ENCODE measurements around the gene TREML4. TPM values are rescaled to one million over a fixed set of nuclear protein-coding genes. Genes with fewer than 3 reads are reported as not detected.

TREML4 gene
- total and polyA plus RNA-seq, 2 donors: 0.25 TPM; not detected in 1

- WGBS: 7% methylated on average over 12 of the region's 12 CpGs
- H3K4me1 ChIP-seq (ENCODE audit: control insufficient read depth in 2 of 2, insufficient read depth in 2 of 2, low read length in 2 of 2): peaks cover 25 to 44% of the 10 kb centered on the region in 2 donors
Observed at GRCh38 chr6:41200901-41201763, 27.0 kb upstream of the TREML4 start, which contains the start of gene TREML2. TREML2 (minus strand) TSS chr6:41201149; CDS start chr6:41201008, 141 bp downstream.

DNA sequence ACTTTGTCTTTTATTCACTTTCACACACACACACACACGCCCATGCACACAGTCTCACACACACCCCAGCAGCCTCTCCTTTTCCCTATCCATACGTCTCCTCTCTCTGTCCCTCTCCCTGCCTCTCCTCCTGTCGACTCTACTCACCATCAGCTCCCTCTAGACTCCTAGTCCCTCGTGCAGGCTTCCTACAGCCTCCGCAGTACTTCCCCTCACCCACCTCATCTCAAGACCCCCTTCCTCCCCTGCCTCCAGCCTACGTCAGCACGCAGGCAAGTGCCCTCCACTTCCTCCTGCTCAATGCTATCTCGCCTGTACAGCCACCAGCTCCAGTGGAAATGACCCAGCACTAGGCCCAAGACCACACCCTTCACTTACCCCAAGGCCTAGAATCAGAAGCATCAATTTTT is 26.4 kb upstream of the TREML4 start:
- Histone ChIP-seq H3K36me3 (ENCODE audit: control insufficient read depth in 2 of 2, insufficient read depth in 2 of 2, low read length in 1 of 2) (peaks cover 0 to 3% of the 10 kb centered on the region in 2 donors), H3K27ac (ENCODE audit: low read depth in 1 of 2, low read length in 1 of 2) (peak overlapping the region; percentile 92 to 99), H3K4me3 (ENCODE audit: low read length in 2 of 2) (peak overlapping the region in 1 of 2 donors; percentile 21), H3K4me1 (ENCODE audit: control insufficient read depth in 2 of 2, insufficient read depth in 2 of 2, low read length in 2 of 2) (peaks cover 25 to 44% of the 10 kb centered on the region in 2 donors), H3K9me3 (ENCODE audit: control insufficient read depth in 2 of 2, insufficient read depth in 1 of 2, low read length in 1 of 2) (no peaks in the 10 kb centered on the region), H3K27me3 (ENCODE audit: control insufficient read depth in 2 of 2, insufficient read depth in 1 of 2, low read length in 1 of 2) (no peaks in the 10 kb centered on the region)
- peak; percentile 22 to 67 (median 39) for DNase-seq (ENCODE audit: low read depth in 6 of 9, low spot score in 9 of 9)
- WGBS: 22% methylated on average over 8 of the region's 8 CpGs

More at GRCh38 chr6:41200901-41201763, 27.0 kb upstream of the TREML4 start, which contains the start of gene TREML2:
- H3K27ac ChIP-seq (ENCODE audit: low read depth in 1 of 2, low read length in 1 of 2): peak within 1 kb of the TSS; percentile 92 to 99
- peak within 1 kb of the TSS; percentile 21 to 34 for H3K4me3 ChIP-seq (ENCODE audit: low read length in 2 of 2)
- no peaks in the 10 kb centered on the region for H3K27me3 ChIP-seq (ENCODE audit: control insufficient read depth in 2 of 2, insufficient read depth in 1 of 2, low read length in 1 of 2)
- peaks cover 0 to 3% of the 10 kb centered on the region in 2 donors for H3K36me3 ChIP-seq (ENCODE audit: control insufficient read depth in 2 of 2, insufficient read depth in 2 of 2, low read length in 1 of 2)
- H3K9me3 ChIP-seq (ENCODE audit: control insufficient read depth in 2 of 2, insufficient read depth in 1 of 2, low read length in 1 of 2): no peaks in the 10 kb centered on the region
- DNase-seq (ENCODE audit: low read depth in 6 of 9, low spot score in 9 of 9): peak; percentile 13 to 73 (median 45)

DNA sequence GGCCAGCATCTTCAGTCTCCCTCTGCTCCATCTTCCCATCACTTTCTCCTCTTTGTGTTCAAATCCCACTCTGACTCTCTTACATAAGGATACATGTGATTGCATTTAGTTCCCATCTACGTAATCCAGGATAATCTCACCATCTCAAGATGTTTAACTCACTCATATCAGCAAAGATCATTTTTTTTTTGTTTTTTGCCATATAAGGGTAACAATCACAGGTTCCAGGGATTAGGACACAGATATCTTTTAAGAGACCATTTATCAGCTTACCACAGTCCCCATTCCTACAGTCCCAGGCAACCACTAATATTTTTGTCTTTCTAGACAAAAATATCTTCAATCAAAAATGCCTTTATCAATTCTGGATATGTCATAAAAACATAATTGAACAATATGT is 24.0 kb upstream of the TREML4 start:
- DNase-seq (ENCODE audit: low read depth in 6 of 9, low spot score in 9 of 9): no peak
- no peaks in the 10 kb centered on the region for H3K36me3 ChIP-seq (ENCODE audit: control insufficient read depth in 2 of 2, insufficient read depth in 2 of 2, low read length in 1 of 2)
- 100% methylated on average over 1 of the region's 1 CpG for WGBS
- no peak overlapping the region for H3K4me3 ChIP-seq (ENCODE audit: low read length in 2 of 2)
- H3K9me3 ChIP-seq (ENCODE audit: control insufficient read depth in 2 of 2, insufficient read depth in 1 of 2, low read length in 1 of 2): no peaks in the 10 kb centered on the region
- H3K4me1 ChIP-seq (ENCODE audit: control insufficient read depth in 2 of 2, insufficient read depth in 2 of 2, low read length in 2 of 2): peaks cover 25 to 37% of the 10 kb centered on the region in 2 donors
- no peak overlapping the region for H3K27ac ChIP-seq (ENCODE audit: low read depth in 1 of 2, low read length in 1 of 2)
- no peaks in the 10 kb centered on the region for H3K27me3 ChIP-seq (ENCODE audit: control insufficient read depth in 2 of 2, insufficient read depth in 1 of 2, low read length in 1 of 2)

DNA sequence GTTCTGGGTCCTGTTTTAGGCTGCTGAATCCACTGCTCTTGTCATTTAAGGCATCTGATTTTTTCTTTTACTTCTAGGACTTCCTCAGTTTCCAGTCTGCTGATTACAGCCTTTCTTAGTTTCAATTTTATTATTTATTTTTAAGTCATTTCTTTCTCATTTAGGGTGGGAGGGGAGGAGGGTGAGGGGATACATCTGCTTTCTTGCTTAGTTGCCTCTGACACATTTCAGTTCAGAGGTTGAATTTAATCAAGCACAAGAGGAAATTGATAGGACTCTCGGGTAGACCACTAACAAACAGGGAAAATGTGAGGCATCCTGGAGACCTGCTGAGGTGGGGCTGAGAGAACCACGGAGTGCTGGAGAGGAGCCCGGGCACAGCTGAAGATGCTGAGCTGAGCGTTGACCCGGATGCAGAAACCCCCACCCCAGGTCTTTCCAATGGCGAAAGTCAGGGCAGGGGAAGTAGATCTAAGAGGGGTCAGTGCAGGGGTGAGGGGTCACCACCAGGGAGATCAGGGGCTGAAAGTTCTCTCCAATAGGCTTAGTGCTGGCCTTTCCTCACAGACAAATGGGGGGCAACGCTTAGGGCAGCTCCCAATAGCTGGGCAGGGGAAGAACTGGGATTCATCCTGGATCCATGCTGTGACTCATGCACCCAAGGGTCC is 19.6 kb upstream of the TREML4 start:
- H3K27ac ChIP-seq (ENCODE audit: low read depth in 1 of 2, low read length in 1 of 2): no peak overlapping the region
- H3K4me3 ChIP-seq (ENCODE audit: low read length in 2 of 2): no peak overlapping the region
- H3K9me3 ChIP-seq (ENCODE audit: control insufficient read depth in 2 of 2, insufficient read depth in 1 of 2, low read length in 1 of 2): no peaks in the 10 kb centered on the region
- H3K36me3 ChIP-seq (ENCODE audit: control insufficient read depth in 2 of 2, insufficient read depth in 2 of 2, low read length in 1 of 2): no peaks in the 10 kb centered on the region
- no peaks in the 10 kb centered on the region for H3K4me1 ChIP-seq (ENCODE audit: control insufficient read depth in 2 of 2, insufficient read depth in 2 of 2, low read length in 2 of 2)
- H3K27me3 ChIP-seq (ENCODE audit: control insufficient read depth in 2 of 2, insufficient read depth in 1 of 2, low read length in 1 of 2): no peaks in the 10 kb centered on the region
- 92% methylated on average over 7 of the region's 7 CpGs for WGBS
- DNase-seq (ENCODE audit: low read depth in 6 of 9, low spot score in 9 of 9): no peak

- WGBS: 97% methylated on average over 5 of the region's 5 CpGs
- no peak for DNase-seq (ENCODE audit: low read depth in 6 of 9, low spot score in 9 of 9)
- no peaks in the 10 kb centered on the region for H3K36me3 ChIP-seq (ENCODE audit: control insufficient read depth in 2 of 2, insufficient read depth in 2 of 2, low read length in 1 of 2)
- H3K4me1 ChIP-seq (ENCODE audit: control insufficient read depth in 2 of 2, insufficient read depth in 2 of 2, low read length in 2 of 2): no peaks in the 10 kb centered on the region
- H3K27ac ChIP-seq (ENCODE audit: low read depth in 1 of 2, low read length in 1 of 2): no peak overlapping the region
- H3K9me3 ChIP-seq (ENCODE audit: control insufficient read depth in 2 of 2, insufficient read depth in 1 of 2, low read length in 1 of 2): peaks cover 0 to 4% of the 10 kb centered on the region in 2 donors
- H3K4me3 ChIP-seq (ENCODE audit: low read length in 2 of 2): no peak overlapping the region
- H3K27me3 ChIP-seq (ENCODE audit: control insufficient read depth in 2 of 2, insufficient read depth in 1 of 2, low read length in 1 of 2): no peaks in the 10 kb centered on the region
Observed at GRCh38 chr6:41209547-41210320, 18.4 kb upstream of the TREML4 start.

DNA sequence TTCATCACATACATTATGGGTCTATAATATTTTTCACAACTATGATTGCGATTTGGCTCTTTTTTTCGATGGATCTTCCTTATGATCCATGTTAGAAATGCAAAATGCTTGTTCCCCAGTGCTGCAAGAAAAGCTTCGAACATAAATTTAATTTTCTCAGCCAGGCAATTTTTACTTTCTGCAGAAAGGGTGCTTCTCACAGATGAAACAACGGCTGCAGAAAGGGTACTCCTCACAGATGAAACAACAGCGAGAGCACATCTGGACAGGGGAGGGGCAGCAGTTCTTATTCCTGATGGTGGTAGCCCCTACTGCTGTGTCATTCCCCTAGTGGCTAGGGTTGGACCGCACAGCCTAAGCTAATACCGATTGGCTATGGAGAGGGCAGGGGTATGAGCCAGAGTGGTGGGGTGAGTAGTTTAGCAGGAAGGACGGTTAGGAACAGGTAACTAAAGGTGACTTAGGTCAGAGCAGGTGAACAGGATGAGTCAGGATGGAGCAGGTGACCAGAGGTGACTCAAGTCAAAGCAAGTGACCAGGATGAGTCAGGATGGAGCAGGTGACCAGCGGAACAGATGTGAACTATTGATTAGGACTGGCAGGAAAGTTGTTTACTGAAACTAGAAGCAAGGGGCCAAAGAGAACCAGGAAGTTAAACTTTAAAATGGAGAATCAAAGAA is 13.4 kb upstream of the TREML4 start:
- no peak overlapping the region for H3K4me3 ChIP-seq (ENCODE audit: low read length in 2 of 2)
- H3K4me1 ChIP-seq (ENCODE audit: control insufficient read depth in 2 of 2, insufficient read depth in 2 of 2, low read length in 2 of 2): no peaks in the 10 kb centered on the region
- H3K27ac ChIP-seq (ENCODE audit: low read depth in 1 of 2, low read length in 1 of 2): no peak overlapping the region
- H3K9me3 ChIP-seq (ENCODE audit: control insufficient read depth in 2 of 2, insufficient read depth in 1 of 2, low read length in 1 of 2): peaks cover 0 to 6% of the 10 kb centered on the region in 2 donors
- H3K27me3 ChIP-seq (ENCODE audit: control insufficient read depth in 2 of 2, insufficient read depth in 1 of 2, low read length in 1 of 2): no peaks in the 10 kb centered on the region
- no peak for DNase-seq (ENCODE audit: low read depth in 6 of 9, low spot score in 9 of 9)
- no peaks in the 10 kb centered on the region for H3K36me3 ChIP-seq (ENCODE audit: control insufficient read depth in 2 of 2, insufficient read depth in 2 of 2, low read length in 1 of 2)
- 97% methylated on average over 9 of the region's 9 CpGs for WGBS

- Histone ChIP-seq H3K36me3 (ENCODE audit: control insufficient read depth in 2 of 2, insufficient read depth in 2 of 2, low read length in 1 of 2) (no peaks in the 10 kb centered on the region), H3K9me3 (ENCODE audit: control insufficient read depth in 2 of 2, insufficient read depth in 1 of 2, low read length in 1 of 2) (peaks cover 0 to 6% of the 10 kb centered on the region in 2 donors), H3K4me1 (ENCODE audit: control insufficient read depth in 2 of 2, insufficient read depth in 2 of 2, low read length in 2 of 2) (no peaks in the 10 kb centered on the region), H3K27me3 (ENCODE audit: control insufficient read depth in 2 of 2, insufficient read depth in 1 of 2, low read length in 1 of 2) (no peaks in the 10 kb centered on the region), H3K4me3 (ENCODE audit: low read length in 2 of 2) (no peak overlapping the region), H3K27ac (ENCODE audit: low read depth in 1 of 2, low read length in 1 of 2) (no peak overlapping the region)
- no peak for DNase-seq (ENCODE audit: low read depth in 6 of 9, low spot score in 9 of 9)
- whole genome bisulfite sequencing: 96% methylated on average over 5 of the region's 5 CpGs
Observed at GRCh38 chr6:41215777-41216176, 12.4 kb upstream of the TREML4 start.

DNA sequence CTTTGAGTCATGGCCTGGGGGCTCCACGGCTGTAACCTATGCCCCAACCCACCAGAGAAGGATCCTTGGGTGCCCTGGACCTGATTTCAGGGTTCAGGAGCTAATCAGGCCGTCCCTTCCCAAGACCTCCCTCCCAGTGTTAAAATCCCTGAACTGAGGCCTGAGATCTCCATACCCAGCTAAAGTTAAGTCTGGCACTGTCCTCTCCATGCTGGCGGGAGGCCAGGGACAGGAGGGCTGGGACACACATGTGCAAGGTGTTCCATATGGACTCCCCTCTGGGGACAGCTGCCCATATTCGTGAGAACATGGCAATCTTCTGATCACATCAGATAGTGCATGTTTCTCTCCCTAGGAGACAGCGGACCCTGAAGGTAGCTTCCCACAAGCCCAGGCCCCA is 11.5 kb upstream of the TREML4 start:
- WGBS: 91% methylated on average over 5 of the region's 5 CpGs
- H3K27me3 ChIP-seq (ENCODE audit: control insufficient read depth in 2 of 2, insufficient read depth in 1 of 2, low read length in 1 of 2): no peaks in the 10 kb centered on the region
- no peak for DNase-seq (ENCODE audit: low read depth in 6 of 9, low spot score in 9 of 9)
- H3K4me1 ChIP-seq (ENCODE audit: control insufficient read depth in 2 of 2, insufficient read depth in 2 of 2, low read length in 2 of 2): peaks cover 0 to 3% of the 10 kb centered on the region in 2 donors
- no peak overlapping the region for H3K27ac ChIP-seq (ENCODE audit: low read depth in 1 of 2, low read length in 1 of 2)
- H3K36me3 ChIP-seq (ENCODE audit: control insufficient read depth in 2 of 2, insufficient read depth in 2 of 2, low read length in 1 of 2): no peaks in the 10 kb centered on the region
- H3K9me3 ChIP-seq (ENCODE audit: control insufficient read depth in 2 of 2, insufficient read depth in 1 of 2, low read length in 1 of 2): peaks cover 0 to 6% of the 10 kb centered on the region in 2 donors
- H3K4me3 ChIP-seq (ENCODE audit: low read length in 2 of 2): no peak overlapping the region
